Thyroid gland (tissue), 4 donors: ENCODE measurements around the gene SESN3.

Experiments
- POLR2A ChIP-seq, 2 donors: fragments of 450-650 bp; IDR thresholded peaks; one replicate each; pipeline ENCODE4 v1.6.1; 2017; ENCODE audit warnings: antibody characterized with exemption in 2 of 2, mild to moderate bottlenecking in 2 of 2, moderate library complexity in 1 of 2
- TF ChIP-seq, protein P1 (sequence below), 6 experiments: fragments of 200-600 bp in 3 of 6; fragments of 450-650 bp in 3 of 6; sonication (generic) in 3 of 6; IDR thresholded peaks; one replicate each; pipeline ENCODE4 v1.5.1; 2016 to 2019; ENCODE audit warnings: antibody characterized with exemption in 6 of 6, mild to moderate bottlenecking in 2 of 6, inconsistent platforms in 1 of 6, moderate library complexity in 1 of 6

DNA sequence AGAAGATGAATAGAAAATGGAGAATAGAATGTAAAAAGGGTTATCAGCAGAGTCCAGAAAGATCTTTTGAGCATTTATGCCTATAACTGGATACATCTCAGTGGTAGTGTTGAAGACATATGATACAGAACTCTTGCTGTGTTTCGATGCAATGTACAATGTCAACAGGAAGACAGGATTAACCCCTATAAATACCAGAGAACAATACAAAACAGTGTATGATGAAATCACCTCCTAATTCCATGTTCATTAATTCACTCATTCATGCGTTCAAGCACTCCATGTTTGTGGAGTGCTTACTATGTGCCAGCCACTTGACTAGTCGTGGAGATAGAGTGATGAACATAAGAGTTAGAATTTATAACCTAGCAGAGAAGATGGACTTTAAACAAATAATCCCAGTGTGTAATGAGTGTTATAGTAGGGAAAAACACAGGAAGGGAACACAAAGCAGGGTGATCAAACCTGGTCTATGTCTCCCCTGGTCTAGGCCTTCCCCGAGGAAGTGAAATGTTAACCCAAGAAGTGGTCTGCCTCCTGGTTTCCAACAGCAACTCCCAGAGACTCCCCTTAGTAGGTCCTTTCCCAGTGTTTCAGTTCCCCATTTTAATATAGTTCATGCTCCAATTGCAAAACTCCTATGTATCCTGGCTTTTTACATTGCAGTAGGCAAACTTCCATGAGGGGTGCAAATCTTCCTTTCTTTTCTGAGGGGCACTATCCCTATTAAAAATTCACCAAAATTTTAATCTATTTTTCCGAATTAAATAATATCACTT, 9.1 kb upstream of the SESN3 start:
- TF ChIP-seq, protein P1, sequence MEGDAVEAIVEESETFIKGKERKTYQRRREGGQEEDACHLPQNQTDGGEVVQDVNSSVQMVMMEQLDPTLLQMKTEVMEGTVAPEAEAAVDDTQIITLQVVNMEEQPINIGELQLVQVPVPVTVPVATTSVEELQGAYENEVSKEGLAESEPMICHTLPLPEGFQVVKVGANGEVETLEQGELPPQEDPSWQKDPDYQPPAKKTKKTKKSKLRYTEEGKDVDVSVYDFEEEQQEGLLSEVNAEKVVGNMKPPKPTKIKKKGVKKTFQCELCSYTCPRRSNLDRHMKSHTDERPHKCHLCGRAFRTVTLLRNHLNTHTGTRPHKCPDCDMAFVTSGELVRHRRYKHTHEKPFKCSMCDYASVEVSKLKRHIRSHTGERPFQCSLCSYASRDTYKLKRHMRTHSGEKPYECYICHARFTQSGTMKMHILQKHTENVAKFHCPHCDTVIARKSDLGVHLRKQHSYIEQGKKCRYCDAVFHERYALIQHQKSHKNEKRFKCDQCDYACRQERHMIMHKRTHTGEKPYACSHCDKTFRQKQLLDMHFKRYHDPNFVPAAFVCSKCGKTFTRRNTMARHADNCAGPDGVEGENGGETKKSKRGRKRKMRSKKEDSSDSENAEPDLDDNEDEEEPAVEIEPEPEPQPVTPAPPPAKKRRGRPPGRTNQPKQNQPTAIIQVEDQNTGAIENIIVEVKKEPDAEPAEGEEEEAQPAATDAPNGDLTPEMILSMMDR (IDR thresholded peaks at IDR 0.05) = no peak
- no peak for TF ChIP-seq POLR2A (IDR thresholded peaks at IDR 0.05)
